Vagina (tissue), 2 donors: Measurements from ENCODE around the gene LZTR1. TPM values are rescaled to one million over a fixed set of nuclear protein-coding genes. Genes with fewer than 3 reads are reported as not detected.

Experiments used
- DNase-seq, 2 donors: peaks; one replicate each; pipeline ENCODE4 v3.0.0-alpha.2; 2017; ENCODE audit errors: extremely low spot score in 2 of 2
- H3K27ac ChIP-seq: fragments of 200-600 bp; sonication (generic); one replicate; pipeline ENCODE4 v1.5.1; 2019
- H3K27me3 ChIP-seq: fragments of 200-600 bp; sonication (generic); one replicate; pipeline ENCODE4 v1.5.1; 2019
- H3K36me3 ChIP-seq, 2 donors: fragments of 200-600 bp; sonication (generic); one replicate each; pipeline ENCODE4 v1.5.1; 2017 to 2019
- H3K4me1 ChIP-seq: fragments of 200-600 bp; sonication (generic); one replicate; pipeline ENCODE4 v1.5.1; 2019
- H3K4me3 ChIP-seq, 2 donors: fragments of 200-600 bp; sonication (generic); 1 replicate in 1 of 2; 2 replicates in 1 of 2; pipeline ENCODE4 v1.5.1; 2016 to 2019
- H3K9me3 ChIP-seq: fragments of 200-600 bp; sonication (generic); one replicate; pipeline ENCODE4 v1.5.1; 2019
- CTCF ChIP-seq, 3 experiments: fragments of 450-650 bp in 2 of 3; fragments of 200-600 bp in 1 of 3; sonication (generic) in 1 of 3; IDR thresholded peaks; one replicate each; pipeline ENCODE4 v1.5.1; 2017 to 2019; ENCODE audit warnings: antibody characterized with exemption in 3 of 3, mild to moderate bottlenecking in 2 of 3, moderate library complexity in 2 of 3
- POLR2A ChIP-seq, 2 donors: fragments of 450-650 bp; IDR thresholded peaks; one replicate each; pipeline ENCODE4 v1.6.1; 2017; ENCODE audit warnings: antibody characterized with exemption in 2 of 2, mild to moderate bottlenecking in 2 of 2, moderate library complexity in 2 of 2
- POLR2AphosphoS5 ChIP-seq, 2 donors: sonication (generic); formaldehyde crosslinking; IDR thresholded peaks; one replicate each; pipeline ENCODE4 v1.9.0; 2017; ENCODE audit warnings: antibody characterized with exemption in 2 of 2, mild to moderate bottlenecking in 2 of 2, low read depth in 1 of 2; ENCODE audit not compliant: insufficient read depth in 1 of 2
- intact Hi-C: fragments of 100-400 bp; cut with DNase I; formaldehyde crosslinking; loops from one replicate; pipeline ENCODE4 v1.15.1; 2023
- total RNA-seq: library from RNA; depleted of rRNA; stranded (reverse); fragments of >200 nt; gene quantifications from one replicate; pipeline ENCODE4 v1.2.3, GENCODE V29; 2016

Gene LZTR1
- total RNA-seq, 1 donor from 2014 or later = 61.9 TPM

- Histone ChIP-seq H3K4me1 (peaks cover 36% of the 10 kb centered on the region), H3K36me3 (peaks cover 0 to 24% of the 10 kb centered on the region in 2 donors), H3K9me3 (no peaks in the 10 kb centered on the region), H3K4me3 (no peak overlapping the region), H3K27me3 (no peaks in the 10 kb centered on the region), H3K27ac (no peak overlapping the region)
- intact Hi-C loops = no loop called here
- no peak for TF ChIP-seq POLR2AphosphoS5 (IDR thresholded peaks at IDR 0.05; ENCODE audit: insufficient read depth in 1 of 2, low read depth in 1 of 2)
- TF ChIP-seq CTCF (IDR thresholded peaks at IDR 0.05) = no peak
- DNase-seq = no peak
Observed at GRCh38 chr22:20946991-20947390, 35.1 kb upstream of the LZTR1 start.

GRCh38 chr22:20948450-20948849, 33.6 kb upstream of the LZTR1 start:
- H3K9me3 ChIP-seq = no peaks in the 10 kb centered on the region

GRCh38 chr22:20948989-20949388, 33.1 kb upstream of the LZTR1 start:
- Histone ChIP-seq H3K4me3 (no peak overlapping the region), H3K27ac (no peak overlapping the region), H3K27me3 (no peaks in the 10 kb centered on the region), H3K9me3 (no peaks in the 10 kb centered on the region), H3K36me3 (peaks cover 0 to 35% of the 10 kb centered on the region in 2 donors), H3K4me1 (peaks cover 34% of the 10 kb centered on the region)
- intact Hi-C loops = no loop called here
- no peak for DNase-seq
- TF ChIP-seq POLR2AphosphoS5 (IDR thresholded peaks at IDR 0.05; ENCODE audit: insufficient read depth in 1 of 2, low read depth in 1 of 2) = no peak
- TF ChIP-seq CTCF (IDR thresholded peaks at IDR 0.05) = no peak
- no peak for TF ChIP-seq POLR2A (IDR thresholded peaks at IDR 0.05)

More at GRCh38 chr22:20948450-20948849, 33.6 kb upstream of the LZTR1 start:
- H3K27me3 ChIP-seq = no peaks in the 10 kb centered on the region
- H3K27ac ChIP-seq = no peak overlapping the region
- H3K4me1 ChIP-seq = peaks cover 36% of the 10 kb centered on the region
- H3K4me3 ChIP-seq = no peak overlapping the region
- TF ChIP-seq POLR2A (IDR thresholded peaks at IDR 0.05) = no peak
- no peak for DNase-seq
- intact Hi-C loops = no loop called here
- H3K36me3 ChIP-seq = peaks cover 0 to 35% of the 10 kb centered on the region in 2 donors

- H3K27ac ChIP-seq = no peak overlapping the region
- TF ChIP-seq POLR2AphosphoS5 (IDR thresholded peaks at IDR 0.05; ENCODE audit: insufficient read depth in 1 of 2, low read depth in 1 of 2) (no peak), POLR2A (IDR thresholded peaks at IDR 0.05) (no peak), CTCF (IDR thresholded peaks at IDR 0.05) (no peak)
- H3K4me3 ChIP-seq = no peak overlapping the region
- H3K36me3 ChIP-seq = peaks cover 0 to 35% of the 10 kb centered on the region in 2 donors
- H3K27me3 ChIP-seq = no peaks in the 10 kb centered on the region
- no peaks in the 10 kb centered on the region for H3K9me3 ChIP-seq
- intact Hi-C loops = no loop called here
- DNase-seq = no peak
- peaks cover 40% of the 10 kb centered on the region for H3K4me1 ChIP-seq
Observed at GRCh38 chr22:20949698-20950183, 32.4 kb upstream of the LZTR1 start.

GRCh38 chr22:20951151-20951931, 30.8 kb upstream of the LZTR1 start:
- TF ChIP-seq POLR2A (IDR thresholded peaks at IDR 0.05) (no peak), POLR2AphosphoS5 (IDR thresholded peaks at IDR 0.05; ENCODE audit: insufficient read depth in 1 of 2, low read depth in 1 of 2) (no peak), CTCF (IDR thresholded peaks at IDR 0.05) (no peak)
- Histone ChIP-seq H3K27ac (no peak overlapping the region), H3K36me3 (peaks cover 0 to 35% of the 10 kb centered on the region in 2 donors)

More at GRCh38 chr22:20951151-20951931, 30.8 kb upstream of the LZTR1 start:
- intact Hi-C loops = no loop called here
- H3K4me1 ChIP-seq = peaks cover 35% of the 10 kb centered on the region
- H3K9me3 ChIP-seq = no peaks in the 10 kb centered on the region
- DNase-seq = no peak
- no peak overlapping the region for H3K4me3 ChIP-seq
- H3K27me3 ChIP-seq = no peaks in the 10 kb centered on the region
